Hepatocyte (in vitro differentiated cells): ENCODE results near the gene CMTM3. TPM values are rescaled to one million over a fixed set of nuclear protein-coding genes. Genes with fewer than 3 reads are reported as not detected.
"Not testable (repeated sequence)": the region's sequence is repeated elsewhere in the genome, so short reads cannot be mapped to it uniquely, and the experiment has no call there.

ENCODE experiments used
- DNase-seq: peaks from one replicate; pipeline ENCODE4 v3.0.0-alpha.2; 2016; ENCODE audit warnings: low spot score
- H2AFZ ChIP-seq: fragments of 200-600 bp; sonication (generic); 2 replicates; pipeline ENCODE4 v1.6.0; 2016; ENCODE audit warnings: antibody characterized with exemption, mild to moderate bottlenecking
- H3K27ac ChIP-seq: fragments of 200-600 bp; sonication (generic); 2 replicates; pipeline ENCODE4 v1.5.1; 2016; ENCODE audit warnings: mild to moderate bottlenecking
- H3K27me3 ChIP-seq: fragments of 200-600 bp; sonication (generic); 2 replicates; pipeline ENCODE4 v1.6.1; 2016
- H3K36me3 ChIP-seq: fragments of 200-600 bp; sonication (generic); replicated peaks from 2 replicates; pipeline ENCODE4 v1.5.1; 2016; ENCODE audit warnings: low read depth; ENCODE audit not compliant: insufficient read depth
- H3K4me1 ChIP-seq: fragments of 200-600 bp; sonication (generic); 2 replicates; pipeline ENCODE4 v1.5.1; 2016; ENCODE audit warnings: mild to moderate bottlenecking, moderate library complexity; ENCODE audit not compliant: insufficient read depth
- H3K4me2 ChIP-seq: fragments of 200-600 bp; sonication (generic); 2 replicates; pipeline ENCODE4 v1.6.0; 2016
- H3K4me3 ChIP-seq: fragments of 200-600 bp; sonication (generic); 2 replicates; pipeline ENCODE4 v1.5.1; 2016; ENCODE audit warnings: mild to moderate bottlenecking
- H3K79me2 ChIP-seq: fragments of 200-600 bp; sonication (generic); 2 replicates; pipeline ENCODE4 v1.6.0; 2017; ENCODE audit warnings: mild to moderate bottlenecking
- H3K9me2 ChIP-seq: fragments of 200-600 bp; sonication (generic); replicated peaks from 2 replicates; pipeline ENCODE4 v1.6.0; 2017; ENCODE audit warnings: mild to moderate bottlenecking; ENCODE audit not compliant: insufficient read depth
- H3K9me3 ChIP-seq: fragments of 200-600 bp; sonication (generic); 2 replicates; pipeline ENCODE4 v1.5.1; 2016; ENCODE audit warnings: low read depth, mild to moderate bottlenecking
- H4K20me1 ChIP-seq: fragments of 200-600 bp; sonication (generic); 2 replicates; pipeline ENCODE4 v1.6.0; 2016; ENCODE audit warnings: mild to moderate bottlenecking; ENCODE audit not compliant: insufficient read depth, poor library complexity, severe bottlenecking
- CTCF ChIP-seq: fragments of 200-600 bp; sonication (generic); IDR thresholded peaks from 2 replicates; pipeline ENCODE4 v1.5.1; 2016; ENCODE audit warnings: antibody characterized with exemption, mild to moderate bottlenecking; ENCODE audit not compliant: poor library complexity
- EZH2 ChIP-seq: fragments of 200-600 bp; sonication (generic); IDR thresholded peaks from 2 replicates; pipeline ENCODE4 v1.6.1; 2016; ENCODE audit warnings: antibody characterized with exemption, mild to moderate bottlenecking, borderline replicate concordance
- EZH2phosphoT487 ChIP-seq: fragments of 200-600 bp; sonication (generic); IDR thresholded peaks from one replicate; pipeline ENCODE4 v1.6.1; 2018; ENCODE audit warnings: antibody characterized with exemption, mild to moderate bottlenecking, low read depth, moderate library complexity; ENCODE audit not compliant: unreplicated experiment, severe bottlenecking
- WGBS: methylation state at CpG from one replicate; pipeline ENCODE4 v1.1.6; 2016; ENCODE audit warnings: low lambda C conversion rate; ENCODE audit errors: missing lambda C conversion rate; 5-methylcytosine and 5-hydroxymethylcytosine counted together
- polyA plus RNA-seq: library from polyadenylated mRNA; unstranded; fragments of >200 nt; fragmentation: Nextera tagmentation; extraction: Ambion mirVana; gene quantifications from 2 replicates; pipeline ENCODE4 v1.2.1, GENCODE V29; 2016
- total RNA-seq: library from RNA; depleted of rRNA; stranded (reverse); fragments of >200 nt; gene quantifications from 2 replicates; pipeline ENCODE4 v1.2.3, GENCODE V29; 2014

The CMTM3 gene
- total and polyA plus RNA-seq, 2 experiments from 2014 or later = 32.5 to 55.1 TPM

GRCh38 chr16:66658860-66659190 is 54.3 kb downstream of the CMTM3 start:
- TF ChIP-seq CTCF (no peak), EZH2 (no peak), EZH2phosphoT487 (no peak)
- H3K4me3 ChIP-seq = no peak overlapping the region
- H3K9me2 ChIP-seq = no peaks in the 10 kb centered on the region
- H3K9me3 ChIP-seq = no peaks in the 10 kb centered on the region
- DNase-seq = no peak
- no peaks in the 10 kb centered on the region for H3K36me3 ChIP-seq
- peaks cover 78% of the 10 kb centered on the region for H3K79me2 ChIP-seq
- peaks cover 7% of the 10 kb centered on the region for H4K20me1 ChIP-seq
- WGBS = 92% methylated on average over 5 of the region's 5 CpGs
- no peak overlapping the region for H3K4me2 ChIP-seq
- H2AFZ ChIP-seq = no peak overlapping the region
- peaks cover 17% of the 10 kb centered on the region for H3K4me1 ChIP-seq
- H3K27ac ChIP-seq = no peak overlapping the region
- no peaks in the 10 kb centered on the region for H3K27me3 ChIP-seq

- H3K36me3 ChIP-seq = no peaks in the 10 kb centered on the region
- H3K79me2 ChIP-seq = peaks cover 74% of the 10 kb centered on the region
- no peaks in the 10 kb centered on the region for H3K9me3 ChIP-seq
- peak overlapping the region; percentile 72 for H3K27ac ChIP-seq
- peak; percentile 84 for DNase-seq
- no peaks in the 10 kb centered on the region for H3K9me2 ChIP-seq
- H4K20me1 ChIP-seq = peaks cover 7% of the 10 kb centered on the region
- no peak overlapping the region for H3K4me3 ChIP-seq
- no peaks in the 10 kb centered on the region for H3K27me3 ChIP-seq
- WGBS = 12% methylated on average over 9 of the region's 9 CpGs
- H3K4me1 ChIP-seq = peaks cover 17% of the 10 kb centered on the region
- peak overlapping the region; percentile 30 for H3K4me2 ChIP-seq
- no peak overlapping the region for H2AFZ ChIP-seq
- TF ChIP-seq CTCF = peak; percentile 33
- TF ChIP-seq EZH2phosphoT487 = no peak
- no peak for TF ChIP-seq EZH2
These were observed 56.1 kb downstream of the CMTM3 start for GRCh38 chr16:66660422-66661209.

GRCh38 chr16:66661210-66661560 is 56.7 kb downstream of the CMTM3 start:
- Histone ChIP-seq H2AFZ (no peak overlapping the region), H3K9me3 (no peaks in the 10 kb centered on the region), H3K36me3 (no peaks in the 10 kb centered on the region), H3K4me2 (peak overlapping the region; percentile 30), H3K79me2 (peaks cover 72% of the 10 kb centered on the region), H4K20me1 (peaks cover 7% of the 10 kb centered on the region), H3K4me1 (peaks cover 17% of the 10 kb centered on the region), H3K4me3 (no peak overlapping the region), H3K27me3 (no peaks in the 10 kb centered on the region), H3K9me2 (no peaks in the 10 kb centered on the region), H3K27ac (peak overlapping the region; percentile 72)
- no peak for DNase-seq
- TF ChIP-seq EZH2 (no peak), EZH2phosphoT487 (no peak), CTCF (no peak)
- 57% methylated on average over 4 of the region's 4 CpGs for WGBS

GRCh38 chr16:66661671-66662346 is 57.3 kb downstream of the CMTM3 start:
- WGBS = 67% methylated on average over 6 of the region's 6 CpGs
- not testable (repeated sequence) for H3K9me2 ChIP-seq, H3K27me3 ChIP-seq, H3K4me2 ChIP-seq, H3K9me3 ChIP-seq, H4K20me1 ChIP-seq, H2AFZ ChIP-seq, DNase-seq, H3K36me3 ChIP-seq, H3K4me3 ChIP-seq
- Histone ChIP-seq H3K27ac (peak overlapping the region; percentile 72), H3K79me2 (peaks cover 72% of the 10 kb centered on the region), H3K4me1 (peaks cover 17% of the 10 kb centered on the region)
